ENCODE results near the gene SMIM22. TPM values are rescaled to one million over a fixed set of nuclear protein-coding genes. Genes with fewer than 3 reads are reported as not detected.

SMIM22 gene
- total and polyA plus RNA-seq, 4 donors, result 26.8 to 324 (median 97.0) TPM

DNA sequence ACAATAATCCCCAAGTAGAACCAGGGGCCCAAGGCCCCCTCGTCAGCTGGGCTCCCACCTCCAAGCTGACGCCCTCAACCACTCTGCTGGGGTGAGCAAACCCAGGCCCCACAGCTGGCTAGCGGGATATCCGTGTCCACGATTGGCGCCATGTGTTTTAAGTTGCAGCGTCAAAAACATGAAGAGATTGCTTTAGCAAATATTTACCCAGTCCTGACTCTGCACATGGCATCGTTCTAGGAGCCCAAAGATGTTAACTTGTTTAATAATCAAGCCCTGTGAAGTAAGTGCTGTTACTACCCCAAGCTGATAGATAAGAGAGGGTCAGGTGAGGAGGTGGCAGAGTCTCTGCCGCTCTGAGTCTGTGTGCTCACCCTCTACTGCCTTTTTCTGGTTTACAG is 6.7 kb upstream of the SMIM22 start:
- TF ChIP-seq CTCF (IDR thresholded peaks at IDR 0.05; ENCODE audit: control extremely low read depth, extremely low read depth), result no peak
- H3K27ac ChIP-seq (ENCODE audit: low read depth in 1 of 2, low read length in 1 of 2), result no peak overlapping the region
- no peak overlapping the region for H3K9ac ChIP-seq (ENCODE audit: insufficient read depth in 1 of 2, low read length in 2 of 2)
- H3K27me3 ChIP-seq (ENCODE audit: control insufficient read depth in 3 of 3, insufficient read depth in 3 of 3, low read length in 2 of 3), result no peaks in the 10 kb centered on the region
- no peak overlapping the region for H3K4me3 ChIP-seq
- ATAC-seq (ENCODE audit: insufficient read depth, low FRiP score), result no peak
- no peaks in the 10 kb centered on the region for H3K4me1 ChIP-seq (ENCODE audit: control insufficient read depth in 5 of 5, insufficient read depth in 5 of 5, low read length in 5 of 5)
- no peaks in the 10 kb centered on the region for H3K36me3 ChIP-seq (ENCODE audit: control insufficient read depth in 4 of 4, insufficient read depth in 4 of 4, low read length in 4 of 4)
- DNase-seq, result no peak
- H3K9me3 ChIP-seq (ENCODE audit: control insufficient read depth in 4 of 4, insufficient read depth in 3 of 4, low read length in 3 of 4), result no peaks in the 10 kb centered on the region
- 49 to 73% methylated on average over 9 of the region's 9 CpGs for WGBS, 2 donors

GRCh38 chr16:4788910-4789309 is 6.3 kb upstream of the SMIM22 start:
- H3K4me3 ChIP-seq, result no peak overlapping the region
- 81 to 91% methylated on average over 7 of the region's 7 CpGs for WGBS, 2 donors
- H3K27ac ChIP-seq (ENCODE audit: low read depth in 1 of 2, low read length in 1 of 2), result no peak overlapping the region
- no peak overlapping the region for H3K9ac ChIP-seq (ENCODE audit: insufficient read depth in 1 of 2, low read length in 2 of 2)
- ATAC-seq (ENCODE audit: insufficient read depth, low FRiP score), result no peak
- no peaks in the 10 kb centered on the region for H3K4me1 ChIP-seq (ENCODE audit: control insufficient read depth in 5 of 5, insufficient read depth in 5 of 5, low read length in 5 of 5)
- H3K27me3 ChIP-seq (ENCODE audit: control insufficient read depth in 3 of 3, insufficient read depth in 3 of 3, low read length in 2 of 3), result no peaks in the 10 kb centered on the region
- TF ChIP-seq CTCF (IDR thresholded peaks at IDR 0.05; ENCODE audit: control extremely low read depth, extremely low read depth), result no peak
- H3K36me3 ChIP-seq (ENCODE audit: control insufficient read depth in 4 of 4, insufficient read depth in 4 of 4, low read length in 4 of 4), result no peaks in the 10 kb centered on the region
- no peaks in the 10 kb centered on the region for H3K9me3 ChIP-seq (ENCODE audit: control insufficient read depth in 4 of 4, insufficient read depth in 3 of 4, low read length in 3 of 4)
- DNase-seq, result no peak

DNA sequence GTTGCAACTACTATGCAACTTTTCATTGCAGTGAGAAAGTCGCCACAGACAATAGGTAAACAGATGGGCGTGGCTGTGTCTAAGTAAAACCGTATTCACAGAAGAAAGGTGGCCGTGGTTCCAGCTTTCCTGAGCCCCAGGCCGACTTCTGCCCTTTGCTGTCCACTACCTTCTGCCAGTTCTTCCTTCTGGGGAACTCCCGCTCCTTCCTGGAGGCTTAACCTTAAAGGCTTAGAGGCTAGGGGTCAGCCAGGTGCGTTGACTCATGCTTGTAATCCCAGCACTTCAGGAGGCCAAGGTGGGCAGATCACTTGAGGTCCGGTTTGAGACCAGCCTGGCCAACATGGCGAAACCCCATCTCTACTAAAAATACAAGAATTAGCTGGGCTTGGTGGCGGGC is 4.9 kb upstream of the SMIM22 start:
- Histone ChIP-seq H3K27ac (ENCODE audit: low read depth in 1 of 2, low read length in 1 of 2) (no peak overlapping the region), H3K36me3 (ENCODE audit: control insufficient read depth in 4 of 4, insufficient read depth in 4 of 4, low read length in 4 of 4) (no peaks in the 10 kb centered on the region), H3K4me1 (ENCODE audit: control insufficient read depth in 5 of 5, insufficient read depth in 5 of 5, low read length in 5 of 5) (no peaks in the 10 kb centered on the region), H3K4me3 (no peak overlapping the region), H3K27me3 (ENCODE audit: control insufficient read depth in 3 of 3, insufficient read depth in 3 of 3, low read length in 2 of 3) (no peaks in the 10 kb centered on the region), H3K9ac (ENCODE audit: insufficient read depth in 1 of 2, low read length in 2 of 2) (no peak overlapping the region), H3K9me3 (ENCODE audit: control insufficient read depth in 4 of 4, insufficient read depth in 3 of 4, low read length in 3 of 4) (no peaks in the 10 kb centered on the region)
- 78 to 83% methylated on average over 10 of the region's 10 CpGs for WGBS, 2 donors
- ATAC-seq (ENCODE audit: insufficient read depth, low FRiP score), result no peak
- DNase-seq, result no peak
- TF ChIP-seq CTCF (IDR thresholded peaks at IDR 0.05; ENCODE audit: control extremely low read depth, extremely low read depth), result no peak

DNA sequence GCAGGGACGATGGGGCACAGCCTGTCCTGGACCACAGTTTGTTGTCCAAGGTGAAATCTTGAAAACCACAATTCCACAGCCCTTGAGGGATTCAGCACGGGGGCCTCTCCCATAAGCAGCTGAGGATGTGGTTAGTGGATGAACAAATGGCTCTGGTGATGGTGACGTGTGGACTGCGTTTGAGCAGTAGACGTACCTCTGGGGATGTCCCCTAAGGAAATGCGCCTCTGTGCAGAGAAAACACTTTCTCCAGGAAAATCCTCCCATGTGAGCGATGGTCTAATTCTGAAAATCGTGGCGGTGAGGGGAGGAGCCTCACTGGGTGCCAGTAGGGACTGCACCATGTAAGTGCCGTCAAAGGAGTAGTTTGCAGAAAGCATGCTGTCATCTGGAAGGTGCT is 4.3 kb upstream of the SMIM22 start:
- WGBS, 2 donors, result 59 to 75% methylated on average over 10 of the region's 10 CpGs
- no peak for TF ChIP-seq CTCF (IDR thresholded peaks at IDR 0.05; ENCODE audit: control extremely low read depth, extremely low read depth)
- ATAC-seq (ENCODE audit: insufficient read depth, low FRiP score), result no peak

More for the DNA sequence above, 4.3 kb upstream of the SMIM22 start:
- Histone ChIP-seq H3K27ac (ENCODE audit: low read depth in 1 of 2, low read length in 1 of 2) (no peak overlapping the region), H3K9ac (ENCODE audit: insufficient read depth in 1 of 2, low read length in 2 of 2) (no peak overlapping the region), H3K27me3 (ENCODE audit: control insufficient read depth in 3 of 3, insufficient read depth in 3 of 3, low read length in 2 of 3) (no peaks in the 10 kb centered on the region), H3K4me1 (ENCODE audit: control insufficient read depth in 5 of 5, insufficient read depth in 5 of 5, low read length in 5 of 5) (no peaks in the 10 kb centered on the region), H3K36me3 (ENCODE audit: control insufficient read depth in 4 of 4, insufficient read depth in 4 of 4, low read length in 4 of 4) (peaks cover 0 to 1% (median 0%) of the 10 kb centered on the region in 4 donors), H3K9me3 (ENCODE audit: control insufficient read depth in 4 of 4, insufficient read depth in 3 of 4, low read length in 3 of 4) (no peaks in the 10 kb centered on the region), H3K4me3 (no peak overlapping the region)
- no peak for DNase-seq

All from lung (tissue), 12 donors.